ENCODE results near the gene TP63.
"Not testable (repeated sequence)": the region's sequence is repeated elsewhere in the genome, so short reads cannot be mapped to it uniquely, and the experiment has no call there.

TP63 gene

DNA sequence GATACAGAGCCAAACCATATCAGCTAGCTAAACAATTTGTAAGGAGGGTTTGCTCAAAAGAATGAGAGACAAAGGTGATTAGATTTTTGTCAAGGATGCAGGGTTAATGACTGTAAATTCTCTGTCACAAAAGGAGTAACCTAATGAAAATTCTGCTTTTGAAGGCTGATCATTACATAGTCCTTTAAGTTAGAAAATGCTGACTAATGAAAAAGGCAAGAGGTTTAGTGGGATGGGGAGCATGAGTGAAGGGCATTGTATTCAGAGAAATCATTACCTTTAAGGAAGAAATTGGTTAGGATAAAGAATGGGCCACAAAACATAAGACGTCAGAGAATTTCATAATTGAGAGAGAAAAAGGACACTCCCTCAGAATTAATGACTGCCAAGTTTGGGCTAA, 97.7 kb downstream of the TP63 start:
- no peak for DNase-seq

DNA sequence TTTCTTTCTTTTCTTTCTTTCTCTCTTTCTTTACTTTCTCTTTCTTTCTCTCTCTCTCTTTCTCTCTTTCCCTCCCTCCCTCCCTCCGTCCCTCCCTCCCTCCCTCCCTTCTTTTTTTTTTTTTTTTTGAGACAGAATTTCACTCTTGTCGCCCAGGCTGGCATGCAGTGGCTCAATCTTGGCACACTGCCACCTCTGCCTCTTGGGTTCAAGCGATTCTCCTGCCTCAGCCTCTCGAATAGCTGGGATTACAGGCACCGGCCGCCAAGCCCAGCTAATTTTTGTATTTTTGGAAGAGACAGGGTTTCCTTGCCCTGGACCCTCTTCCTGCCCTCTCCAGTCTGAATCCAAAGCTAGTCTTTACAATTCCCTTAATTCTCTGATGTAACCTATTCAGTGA, 102.9 kb downstream of the TP63 start:
- DNase-seq = no peak

DNA sequence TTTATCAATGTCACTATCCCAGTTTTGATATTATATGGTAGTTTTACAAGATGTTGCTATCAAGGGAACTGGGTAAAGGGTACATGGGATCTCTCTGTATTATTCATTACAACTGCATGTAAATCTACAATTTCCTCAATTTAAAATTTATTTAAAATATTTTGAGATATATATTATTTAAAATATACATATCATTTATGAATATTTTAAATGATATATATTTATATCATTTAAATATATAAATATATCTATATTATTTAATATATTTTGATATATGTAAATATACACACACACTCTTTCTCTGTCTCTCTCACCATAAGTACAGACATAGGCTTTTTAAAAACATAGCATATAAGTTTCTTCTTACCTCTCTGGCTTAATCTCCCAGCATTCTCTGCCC, 104.7 kb downstream of the TP63 start:
- no peak for DNase-seq

DNA sequence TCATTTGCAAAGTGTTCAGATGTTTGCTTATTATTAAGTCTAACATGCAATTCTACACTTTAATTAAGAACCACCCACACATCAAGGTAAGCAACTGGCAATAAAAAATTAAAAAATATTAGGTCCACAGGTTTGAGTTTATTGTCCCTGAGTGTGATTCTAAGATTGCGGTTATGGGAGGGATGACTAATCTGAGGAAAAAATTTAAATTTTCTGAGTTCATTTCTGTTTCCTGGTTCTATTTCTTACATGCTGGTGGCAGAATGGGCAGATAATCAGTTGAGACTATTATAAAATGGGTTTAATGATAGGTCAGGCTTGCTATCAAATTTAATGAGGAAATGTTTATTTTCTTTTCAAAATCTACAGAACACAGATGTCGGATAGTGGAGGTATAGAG, 105.9 kb downstream of the TP63 start:
- DNase-seq = no peak

DNA sequence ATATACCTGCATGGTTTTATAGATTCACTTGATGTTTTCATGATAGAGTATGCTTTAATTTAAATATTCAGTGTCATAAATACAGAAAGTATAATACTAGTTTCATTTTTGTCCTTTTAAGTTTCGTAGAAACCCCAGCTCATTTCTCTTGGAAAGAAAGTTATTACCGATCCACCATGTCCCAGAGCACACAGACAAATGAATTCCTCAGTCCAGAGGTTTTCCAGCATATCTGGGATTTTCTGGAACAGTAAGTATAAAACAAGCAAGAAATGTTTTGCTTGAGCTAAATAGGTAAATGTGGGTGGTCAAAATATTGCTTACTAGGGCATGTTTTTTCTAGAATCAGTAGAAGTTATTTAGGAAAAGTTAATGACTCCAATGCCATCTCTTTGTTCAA, 106.4 kb downstream of the TP63 start:
- no peak for DNase-seq

DNA sequence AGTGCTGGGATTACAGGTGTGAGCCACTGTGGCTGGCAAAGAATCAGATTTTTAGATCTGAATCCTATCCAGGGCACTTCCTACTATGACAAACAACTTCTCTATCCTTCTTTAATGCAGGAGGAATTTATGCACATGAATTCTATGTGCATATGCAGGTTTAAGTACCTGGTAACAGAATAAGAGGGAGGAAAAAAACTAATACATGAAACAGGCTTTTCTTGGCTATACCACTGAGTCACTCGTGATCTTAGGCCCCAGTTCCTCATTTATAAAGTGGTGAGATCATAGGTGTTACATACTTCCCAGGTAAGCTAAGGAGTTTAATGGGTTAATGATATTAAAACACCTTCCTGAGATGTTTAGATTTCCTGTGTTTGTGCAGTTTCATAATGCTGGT, 108.2 kb downstream of the TP63 start:
- no peak for DNase-seq

DNA sequence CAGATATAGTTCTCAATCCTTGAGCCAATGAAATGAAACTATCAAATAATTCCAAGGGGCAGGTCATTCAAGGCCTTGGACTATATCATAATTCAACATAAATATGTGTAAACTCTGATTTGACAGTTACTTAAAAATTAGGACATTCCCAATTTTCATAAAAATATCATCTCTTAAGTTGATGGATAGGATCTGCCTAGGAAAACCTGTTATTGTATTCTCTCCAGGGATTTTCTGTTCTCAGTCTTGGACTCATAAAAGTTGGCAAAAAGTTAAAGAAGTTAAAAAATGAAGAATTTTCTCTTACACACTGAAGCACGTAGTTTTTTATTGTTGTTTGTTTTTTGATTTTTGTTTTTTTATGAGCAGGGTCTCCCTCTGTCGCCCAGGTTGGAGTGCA, 109.0 kb downstream of the TP63 start:
- DNase-seq = no peak

DNA sequence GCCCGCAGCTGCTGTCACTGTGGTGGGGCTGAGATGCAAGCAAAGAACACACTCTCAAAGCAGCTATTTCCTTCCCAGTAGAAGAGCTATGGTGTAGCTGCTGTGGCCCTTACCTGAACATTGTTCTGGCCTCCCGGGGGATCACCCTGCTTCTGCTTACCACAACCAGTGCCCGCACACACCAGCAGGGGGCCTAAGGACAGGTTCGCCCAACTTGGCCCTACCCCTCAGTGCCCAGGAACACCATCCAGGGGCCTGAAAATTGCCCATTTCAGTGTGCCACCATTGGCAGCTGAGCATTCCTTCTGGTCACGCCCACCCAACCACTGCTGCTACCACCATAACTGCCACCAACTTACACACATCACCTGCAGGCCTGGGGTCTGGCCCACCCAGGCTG, 113.0 kb downstream of the TP63 start:
- no peak for DNase-seq

DNA sequence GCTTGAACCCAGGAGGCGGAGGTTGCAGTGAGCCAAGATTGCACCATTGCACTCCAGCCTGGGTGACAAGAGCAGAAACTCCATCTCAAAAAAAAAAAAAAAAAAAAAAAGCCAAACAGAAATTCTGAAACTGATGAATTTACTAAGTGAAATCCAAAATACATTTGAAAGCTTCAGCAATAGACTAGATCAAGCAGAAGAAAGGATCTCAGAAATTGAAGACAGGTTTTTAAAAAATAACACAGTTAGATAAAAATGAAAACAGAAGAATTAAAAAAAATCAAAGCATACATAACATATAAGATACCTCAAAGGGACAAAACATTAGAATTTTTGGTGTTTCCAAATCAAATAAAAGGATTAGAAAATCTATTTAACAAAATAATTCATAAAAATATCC, 114.4 kb downstream of the TP63 start:
- no peak for DNase-seq

DNA sequence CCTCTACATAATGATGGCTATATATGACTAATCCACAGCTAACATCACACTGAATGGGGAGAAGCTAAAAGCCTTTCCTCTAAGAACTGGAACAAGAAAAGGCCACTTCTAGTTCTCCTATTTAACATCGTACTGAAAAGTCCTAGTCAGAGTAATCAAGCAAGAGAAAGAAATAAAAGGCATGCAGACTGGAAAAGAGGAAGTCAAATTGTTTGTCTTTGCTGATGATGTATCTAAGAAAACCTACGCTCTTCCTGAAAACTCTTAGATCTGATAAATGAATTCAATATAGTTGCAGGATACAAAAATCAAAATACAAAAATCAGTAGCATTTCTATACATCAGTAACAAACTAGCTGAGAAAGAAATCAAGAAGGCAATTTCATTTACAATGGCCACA, 116.9 kb downstream of the TP63 start:
- no peak for DNase-seq

DNA sequence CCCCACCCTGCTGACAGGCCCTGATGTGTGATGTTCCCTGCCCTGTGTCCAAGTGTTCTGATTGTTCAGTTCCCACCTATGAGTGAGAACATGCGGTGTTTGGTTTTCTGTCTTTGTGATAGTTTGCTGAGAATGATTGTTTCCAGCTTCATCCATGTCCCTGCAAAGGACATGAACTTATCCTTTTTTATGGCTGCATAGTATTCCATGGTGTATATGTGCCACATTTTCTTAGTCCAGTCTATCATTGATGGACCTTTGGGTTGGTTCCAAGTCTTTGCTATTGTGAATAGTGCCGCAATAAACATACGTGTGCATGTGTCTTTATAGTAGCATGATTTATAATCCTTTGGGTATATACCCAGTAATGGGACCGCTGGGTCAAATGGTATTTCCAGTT, 119.8 kb downstream of the TP63 start:
- not testable (repeated sequence) for DNase-seq

DNA sequence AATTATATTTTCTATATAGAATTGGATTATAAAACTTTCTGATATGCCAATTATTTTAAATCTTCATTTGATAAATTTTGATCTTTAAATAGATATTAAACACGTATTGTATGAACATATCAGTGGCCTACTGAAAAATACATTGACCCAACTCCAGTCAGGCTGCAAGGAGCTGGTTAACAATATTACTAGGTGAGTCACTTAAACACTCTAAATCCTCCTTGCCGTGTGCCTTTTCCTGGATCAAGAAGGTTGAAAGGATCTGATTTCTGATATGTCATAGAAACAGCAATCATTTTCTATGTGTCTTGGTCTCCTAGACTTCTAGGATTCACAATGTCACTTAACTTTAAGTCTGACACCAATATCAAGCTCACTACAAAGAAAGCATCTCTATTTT, 123.2 kb downstream of the TP63 start:
- DNase-seq = no peak

DNA sequence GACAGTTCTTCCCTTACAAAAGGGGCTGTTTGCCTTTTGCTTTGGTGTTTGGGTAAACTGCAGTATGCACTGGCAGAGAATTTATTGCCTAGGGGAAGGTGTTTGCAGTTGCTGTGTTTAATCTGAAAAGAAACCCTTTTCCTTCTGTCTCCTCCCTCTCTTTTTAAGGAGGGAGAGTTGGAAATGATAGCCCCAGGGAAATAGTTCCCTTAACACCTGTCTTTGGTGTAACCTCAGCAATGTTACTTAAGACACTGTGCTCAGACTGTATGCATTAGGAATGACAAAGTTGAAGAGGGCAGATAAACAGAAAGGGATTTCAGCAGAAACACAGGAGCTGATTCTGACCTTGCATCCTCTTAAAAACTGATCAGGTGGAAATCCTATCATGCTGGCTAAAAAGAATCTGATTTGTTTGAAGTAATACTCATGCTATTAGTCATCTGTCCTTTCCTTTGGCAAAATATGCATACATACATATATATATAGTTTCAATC, 125.4 kb downstream of the TP63 start:
- no peak for DNase-seq

DNA sequence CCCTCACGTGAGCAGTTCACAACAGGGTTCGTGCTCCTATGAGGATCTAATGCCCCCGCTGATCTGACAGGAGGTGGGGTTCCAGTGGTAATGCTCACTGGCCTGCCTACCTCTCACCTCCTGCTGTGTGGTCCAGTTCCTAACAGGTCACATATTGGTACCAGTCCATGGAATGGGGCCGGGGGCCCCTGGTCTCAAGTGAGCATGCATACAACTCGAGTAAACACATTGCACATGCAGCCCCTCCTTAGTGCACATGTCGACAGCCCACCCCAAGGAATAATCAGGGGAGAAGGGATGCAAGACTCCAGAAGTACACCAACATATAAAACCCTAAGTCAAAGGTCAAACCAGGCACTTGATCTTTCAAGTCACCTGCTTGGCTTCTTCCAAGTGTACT, 127.0 kb downstream of the TP63 start:
- DNase-seq = no peak

DNA sequence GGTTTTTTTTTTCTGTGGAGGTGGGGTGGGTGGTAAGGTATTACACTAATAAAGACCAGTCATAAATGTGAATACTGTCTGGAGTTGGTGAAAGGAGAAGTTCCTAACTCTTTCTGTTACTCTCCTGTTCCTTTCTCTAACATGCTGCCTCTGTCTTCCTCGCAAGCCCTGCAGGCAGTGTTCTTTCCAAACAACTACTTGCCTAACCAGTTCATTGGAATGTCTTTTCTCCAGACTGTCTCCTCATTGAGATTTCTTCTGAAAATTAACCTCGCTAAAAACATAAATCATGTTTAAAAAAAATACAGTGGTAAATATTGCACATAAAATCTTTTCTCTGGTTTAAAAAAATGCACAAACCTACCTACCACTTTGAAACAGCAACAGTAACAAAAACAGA, 135.2 kb downstream of the TP63 start:
- DNase-seq = no peak

DNA sequence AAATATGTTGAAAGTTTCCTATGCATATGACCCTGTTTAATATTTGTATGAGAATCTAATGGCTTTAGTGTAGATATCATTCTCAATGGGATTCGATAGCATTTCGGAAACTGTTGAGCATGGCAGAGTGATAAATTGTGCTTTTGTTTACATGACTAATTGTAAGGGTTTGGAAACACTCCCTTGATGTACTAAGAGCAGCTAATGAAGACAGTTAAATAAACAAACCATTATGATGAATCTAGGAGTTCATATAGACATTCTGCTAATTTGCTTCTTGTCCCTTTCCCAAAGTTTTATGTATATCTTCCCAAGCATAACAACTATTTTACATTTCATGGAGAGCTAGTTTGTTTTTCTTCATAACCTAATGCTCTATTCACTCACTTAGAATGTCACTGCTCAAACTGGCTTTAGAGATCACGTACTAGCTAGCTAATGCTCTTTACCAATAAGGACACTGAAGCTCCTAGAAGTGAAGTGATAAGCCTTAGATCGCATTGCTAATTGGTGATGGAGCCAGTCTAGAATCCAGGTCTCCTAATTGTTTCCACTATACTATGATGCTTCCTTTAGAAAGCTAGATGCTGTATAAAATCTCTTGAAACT, 140.8 kb downstream of the TP63 start:
- no peak for DNase-seq

DNA sequence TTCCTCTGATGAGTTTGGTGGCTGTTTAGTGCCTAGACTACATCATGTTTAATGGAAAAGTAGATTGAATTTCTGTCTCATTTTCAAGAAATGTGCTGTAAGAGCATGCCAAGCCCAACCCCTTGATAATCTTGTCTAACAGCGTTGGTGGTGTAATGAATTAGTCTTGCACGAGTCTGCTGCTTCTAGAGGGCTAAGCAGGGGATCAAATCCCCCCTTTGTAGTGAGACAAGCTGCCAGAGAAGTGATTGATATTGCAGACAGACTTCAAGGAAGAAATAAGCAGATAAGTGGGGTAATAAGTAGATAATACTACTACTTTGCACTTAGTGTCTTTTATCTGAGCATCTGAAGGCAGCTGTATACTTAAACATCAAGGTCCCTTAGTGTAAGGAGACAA, 141.4 kb downstream of the TP63 start:
- DNase-seq = no peak

DNA sequence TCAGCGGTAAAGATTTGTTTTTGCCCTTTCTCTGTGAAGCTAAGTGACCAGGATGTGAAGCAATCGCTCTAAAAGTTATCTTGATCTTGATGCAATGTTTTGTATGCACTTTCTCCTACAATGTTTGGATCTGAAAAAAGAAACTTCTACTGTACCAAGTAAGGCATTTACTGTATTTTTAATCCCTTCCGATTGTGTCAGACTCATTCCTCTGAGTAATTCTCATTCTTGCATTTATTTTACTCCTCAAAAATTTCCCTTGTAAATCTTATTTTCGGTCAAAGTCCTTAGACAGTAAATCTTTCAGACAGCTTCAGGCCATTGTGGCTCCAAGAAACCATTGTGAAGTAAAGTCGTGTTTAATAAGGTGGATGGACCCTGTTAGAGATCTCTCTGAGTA, 141.9 kb downstream of the TP63 start:
- DNase-seq = no peak

DNA sequence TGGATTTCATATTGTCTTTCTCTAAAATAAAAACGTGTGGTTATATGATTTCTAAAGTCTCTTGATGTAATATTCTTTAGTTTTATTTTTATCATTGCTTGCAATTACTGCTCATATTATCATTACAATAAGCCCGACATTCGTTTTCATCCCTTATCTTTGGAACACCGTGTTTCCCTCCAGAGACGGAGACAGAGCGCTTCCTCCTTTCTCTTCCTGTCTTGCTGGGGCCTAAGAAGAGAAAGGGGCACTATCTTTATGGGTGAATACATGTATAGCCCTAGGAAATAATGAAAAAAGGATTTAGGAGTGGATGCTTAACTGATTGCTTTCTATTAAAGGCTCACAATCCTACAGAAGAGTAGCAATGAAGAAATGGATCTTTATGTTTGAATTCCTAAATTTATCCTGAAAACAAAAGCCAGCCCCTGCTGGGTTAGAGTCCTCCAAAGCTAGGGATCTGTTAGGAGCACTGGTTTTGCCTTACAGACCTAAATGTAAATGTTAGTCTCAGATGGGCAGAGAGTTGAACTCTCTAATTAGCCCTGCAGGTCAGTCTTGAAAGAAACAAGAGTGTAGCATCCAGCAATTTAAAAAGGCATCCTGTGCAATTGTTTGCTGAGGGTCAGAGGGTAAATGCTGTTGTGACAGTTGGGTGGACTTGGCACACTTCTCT, 145.1 kb downstream of the TP63 start:
- no peak for DNase-seq

DNA sequence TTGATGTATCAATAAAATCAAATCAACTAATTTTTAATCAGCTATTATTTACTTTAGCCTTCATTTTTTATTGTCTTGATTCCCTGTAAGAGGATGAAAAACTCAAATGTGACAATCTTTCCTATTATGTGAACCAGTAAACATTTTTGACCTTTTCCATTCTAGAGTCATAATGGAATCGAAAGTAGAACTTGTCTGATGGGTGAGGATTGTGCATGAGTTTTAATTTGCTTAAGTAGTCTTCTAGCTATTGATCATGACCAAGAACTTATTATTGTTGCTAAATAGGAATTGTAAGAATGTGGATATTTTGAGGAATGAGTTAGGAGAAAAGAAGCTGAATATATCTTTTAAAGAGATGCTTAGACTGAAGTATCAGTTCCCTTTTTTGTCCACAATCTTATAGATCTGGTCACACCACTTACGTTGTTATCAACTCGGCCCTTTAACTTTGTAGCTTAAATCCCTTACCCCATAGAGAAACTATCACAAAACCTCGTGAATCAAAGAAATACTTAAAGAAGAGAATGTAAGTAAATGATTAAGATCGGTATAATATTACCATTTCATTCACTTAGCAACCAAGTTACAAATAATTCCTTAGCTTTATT, 147.3 kb downstream of the TP63 start:
- DNase-seq = no peak

DNA sequence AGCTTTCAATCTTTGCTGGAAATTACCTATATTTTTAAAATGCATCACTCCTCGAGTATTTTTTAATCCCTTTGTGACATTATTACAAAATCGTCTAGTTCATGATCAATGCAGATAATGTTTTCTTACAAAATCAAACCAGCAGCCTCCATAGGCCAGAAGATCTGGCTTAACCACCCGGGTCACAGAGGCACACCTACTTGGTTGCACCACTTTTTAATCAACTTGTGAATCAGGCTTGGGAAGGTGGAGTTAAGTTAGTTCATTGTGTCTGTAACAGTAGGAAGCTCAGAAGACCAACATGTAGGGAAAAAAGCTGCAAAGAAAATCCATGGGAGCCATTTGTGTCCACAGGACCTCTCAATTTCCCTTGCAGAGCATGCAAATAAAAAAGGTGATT, 148.0 kb downstream of the TP63 start:
- no peak for DNase-seq

DNA sequence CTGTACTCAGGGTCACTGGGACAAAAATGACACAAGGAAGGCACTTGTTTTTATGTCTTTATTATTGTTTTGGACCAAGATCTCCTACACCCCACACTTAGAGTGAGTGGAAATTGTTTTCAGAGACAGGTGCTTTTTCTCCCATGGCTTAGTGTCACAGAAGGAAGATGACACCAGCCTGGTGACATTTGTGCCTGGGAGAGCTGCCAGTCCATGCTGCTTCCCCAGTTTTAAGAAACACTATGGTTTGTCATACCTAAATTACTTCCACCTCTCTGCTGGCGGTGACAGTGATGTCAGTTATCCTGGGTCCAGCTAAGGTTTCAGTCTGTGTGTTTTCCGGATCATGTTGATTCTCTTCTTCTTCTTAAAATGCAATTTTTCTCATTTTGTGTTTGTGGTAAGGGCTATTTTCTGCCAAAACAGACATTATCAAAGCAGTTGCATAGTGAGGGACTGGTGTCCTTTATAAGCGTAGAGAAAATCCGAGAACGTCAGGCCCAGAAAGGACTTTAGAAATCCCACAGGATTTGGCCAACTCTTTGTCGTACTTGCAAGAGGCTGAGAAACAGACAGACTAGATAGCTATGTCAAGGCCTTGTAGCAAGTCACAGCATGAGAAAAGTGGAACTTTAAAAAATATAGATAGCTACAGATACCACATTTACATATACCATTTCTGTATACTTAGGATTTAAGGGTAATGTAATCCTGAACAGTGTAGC, 149.5 kb downstream of the TP63 start:
- no peak for DNase-seq

DNA sequence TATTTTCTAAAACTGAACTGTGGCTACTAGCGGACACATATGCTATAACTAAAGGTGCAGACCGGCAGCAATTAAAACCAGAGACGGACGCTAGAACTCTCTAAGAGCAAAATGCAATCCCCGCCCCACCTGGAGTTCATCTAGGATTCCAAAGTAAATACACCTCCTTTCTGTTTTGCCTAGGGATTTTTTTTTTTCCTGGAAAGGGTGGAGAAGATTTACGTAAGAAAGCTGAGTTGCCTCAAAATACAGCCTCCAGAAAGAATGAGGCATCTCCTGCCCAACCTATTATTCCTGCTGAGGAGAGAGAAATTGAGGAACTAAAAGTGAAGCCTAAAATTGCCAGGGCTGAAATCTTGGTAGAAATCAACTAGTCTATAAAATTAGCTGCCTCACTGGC, 150.2 kb downstream of the TP63 start:
- DNase-seq = no peak

DNA sequence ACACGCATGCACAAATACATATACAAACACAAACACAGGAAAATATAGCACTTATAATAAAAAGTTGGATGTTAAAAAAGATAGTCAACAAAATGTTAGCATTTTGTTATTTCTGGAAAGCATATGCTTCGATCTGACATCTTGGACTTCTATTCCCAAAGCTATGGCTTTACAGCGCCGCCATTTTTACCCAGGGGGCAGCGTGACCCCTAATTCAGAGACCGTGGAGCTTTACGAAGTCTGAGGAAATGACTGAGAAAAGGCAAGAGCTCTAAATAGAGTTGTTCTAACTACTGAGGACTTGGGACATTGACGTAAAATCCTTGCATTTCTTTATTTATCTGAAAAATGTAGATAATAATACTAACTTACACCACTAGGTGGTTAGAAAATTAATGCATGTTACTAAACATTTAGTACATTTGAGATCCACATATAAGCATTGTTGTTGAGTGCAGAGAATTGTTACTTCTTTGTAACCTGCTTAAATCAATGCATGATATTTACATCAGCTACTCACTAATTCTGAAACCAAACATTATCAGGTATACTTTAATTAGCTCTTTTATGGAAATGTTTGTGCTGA, 155.4 kb downstream of the TP63 start:
- DNase-seq = no peak

Measured in NCI-H1694 treated with DMSO at 0.1 percent for 48 hours (cell line).